Measurements from ENCODE around the gene FRAS1.
A peak's percentile ranks its signal among the peaks of the same experiment; 100 is the strongest.

The FRAS1 gene

DNA sequence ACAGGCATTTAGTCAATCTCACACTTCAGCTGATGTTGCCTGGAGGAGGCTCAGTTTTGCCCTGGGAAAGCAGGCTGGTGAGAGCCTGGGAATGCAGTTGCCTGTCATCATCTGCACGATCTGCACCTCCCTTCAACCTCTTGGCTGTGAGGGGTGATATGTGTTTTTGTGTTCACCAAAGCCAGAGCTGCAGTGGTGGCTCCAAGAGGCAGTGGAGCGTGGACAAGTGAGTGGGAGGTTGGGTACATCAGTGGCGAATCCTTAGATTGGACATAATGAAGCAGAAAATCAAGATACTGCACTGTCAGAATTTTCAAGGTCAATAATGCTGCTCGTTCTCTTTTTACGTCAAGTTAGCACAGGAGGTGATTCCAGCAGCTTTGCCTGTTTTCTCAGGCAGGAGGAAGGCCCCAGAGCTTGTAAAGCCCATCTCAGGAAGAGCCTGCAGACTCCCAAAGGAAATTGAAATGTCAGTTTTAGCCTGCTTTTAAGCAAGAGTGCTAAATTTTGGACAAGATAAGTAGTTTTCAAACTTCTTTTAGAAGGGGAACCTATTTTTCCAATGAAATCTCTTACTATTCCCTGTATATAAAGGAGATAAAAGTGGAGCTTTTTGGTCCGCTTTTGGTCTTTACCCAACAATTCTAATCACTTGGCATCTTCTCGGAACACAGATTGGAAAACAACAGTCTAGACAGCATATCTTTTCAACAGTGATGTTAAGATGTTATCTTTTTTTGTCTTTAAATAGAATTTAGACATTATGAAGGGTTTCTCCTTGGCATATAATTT is 92.8 kb downstream of the FRAS1 start:
- H3K4me1 ChIP-seq (ENCODE audit: insufficient read depth, low read length): no peaks in the 10 kb centered on the region
- H3K9me3 ChIP-seq (ENCODE audit: low read length): no peaks in the 10 kb centered on the region
- H2AFZ ChIP-seq (ENCODE audit: low read depth, low read length): no peak overlapping the region
- H3K36me3 ChIP-seq (ENCODE audit: insufficient read depth, low read length): no peaks in the 10 kb centered on the region
- H3K27me3 ChIP-seq (ENCODE audit: insufficient read depth, low read length): no peaks in the 10 kb centered on the region
- no peak overlapping the region for H3K4me3 ChIP-seq (ENCODE audit: low read length)

DNA sequence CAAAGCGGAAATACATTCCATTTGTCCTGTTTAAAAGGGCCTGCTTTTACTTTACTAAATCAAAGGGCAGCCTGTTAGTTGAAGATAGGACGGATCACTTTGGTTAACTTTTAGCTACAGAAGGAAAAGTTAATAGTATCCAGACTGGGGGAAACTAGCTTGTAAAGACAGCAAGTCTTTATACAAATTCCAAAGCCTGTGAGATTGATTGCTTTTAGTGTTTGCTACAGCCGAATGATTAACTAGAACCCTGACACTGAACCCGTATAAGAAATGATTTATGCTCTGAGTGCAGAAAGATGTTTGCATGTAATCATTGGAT is 93.4 kb downstream of the FRAS1 start:
- Histone ChIP-seq H3K36me3 (ENCODE audit: insufficient read depth, low read length) (no peaks in the 10 kb centered on the region), H2AFZ (ENCODE audit: low read depth, low read length) (no peak overlapping the region), H3K27me3 (ENCODE audit: insufficient read depth, low read length) (no peaks in the 10 kb centered on the region), H3K9me3 (ENCODE audit: low read length) (no peaks in the 10 kb centered on the region), H3K4me3 (ENCODE audit: low read length) (no peak overlapping the region), H3K4me1 (ENCODE audit: insufficient read depth, low read length) (peaks cover 3% of the 10 kb centered on the region)

DNA sequence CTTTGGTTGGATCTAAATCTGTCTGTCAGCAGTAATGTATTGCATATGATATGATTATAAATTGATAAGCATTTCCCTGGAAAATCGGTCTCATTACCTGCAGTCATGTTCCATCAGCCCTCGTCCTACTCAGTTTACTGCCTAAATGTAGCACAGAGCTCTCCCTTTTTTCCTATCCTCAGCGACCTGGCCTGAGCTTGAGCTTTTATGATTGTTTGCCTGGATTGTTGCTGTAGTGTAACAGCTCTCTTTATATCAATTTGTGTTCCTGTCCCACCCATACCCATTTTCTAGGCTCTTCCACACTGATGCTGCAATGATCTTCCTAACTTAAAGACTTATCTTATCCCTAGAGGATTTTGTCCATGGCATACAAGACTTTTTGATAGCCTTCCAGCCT is 95.7 kb downstream of the FRAS1 start:
- Histone ChIP-seq H3K9me3 (ENCODE audit: low read length) (no peaks in the 10 kb centered on the region), H2AFZ (ENCODE audit: low read depth, low read length) (no peak overlapping the region), H3K4me1 (ENCODE audit: insufficient read depth, low read length) (peaks cover 7% of the 10 kb centered on the region), H3K4me3 (ENCODE audit: low read length) (no peak overlapping the region), H3K27me3 (ENCODE audit: insufficient read depth, low read length) (no peaks in the 10 kb centered on the region), H3K36me3 (ENCODE audit: insufficient read depth, low read length) (no peaks in the 10 kb centered on the region)

DNA sequence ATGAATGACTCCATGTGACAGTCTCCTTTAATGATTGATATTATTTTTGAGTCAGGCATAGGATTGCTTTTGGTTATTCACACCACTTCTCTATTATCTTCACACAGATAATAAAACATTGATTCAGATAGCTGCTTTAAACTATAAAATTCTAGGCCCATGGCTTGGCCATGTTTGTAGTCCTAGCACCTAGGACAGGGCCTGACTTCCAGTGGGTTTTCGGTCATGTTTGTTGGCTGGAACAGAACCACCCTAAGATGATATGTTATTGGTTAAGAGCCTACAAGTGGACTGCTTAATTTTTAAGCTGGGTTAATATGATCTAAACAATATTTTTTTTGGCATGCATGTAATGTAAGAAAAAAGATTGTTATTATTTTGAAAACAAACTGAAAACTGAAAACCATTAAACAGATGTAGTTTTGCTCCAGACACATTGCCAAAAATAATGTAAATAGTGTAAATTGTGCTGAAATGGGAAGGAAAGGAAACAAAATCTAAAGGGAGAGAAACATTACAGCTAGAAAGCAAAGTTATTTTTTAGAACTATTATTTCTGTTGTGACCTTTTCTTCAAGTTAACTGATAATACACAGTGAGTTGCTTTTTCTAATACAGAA is 98.0 kb downstream of the FRAS1 start:
- H2AFZ ChIP-seq (ENCODE audit: low read depth, low read length): peak overlapping the region; percentile 43
- H3K4me1 ChIP-seq (ENCODE audit: insufficient read depth, low read length): peaks cover 7% of the 10 kb centered on the region
- no peaks in the 10 kb centered on the region for H3K36me3 ChIP-seq (ENCODE audit: insufficient read depth, low read length)
- no peaks in the 10 kb centered on the region for H3K9me3 ChIP-seq (ENCODE audit: low read length)
- H3K4me3 ChIP-seq (ENCODE audit: low read length): no peak overlapping the region
- no peaks in the 10 kb centered on the region for H3K27me3 ChIP-seq (ENCODE audit: insufficient read depth, low read length)

DNA sequence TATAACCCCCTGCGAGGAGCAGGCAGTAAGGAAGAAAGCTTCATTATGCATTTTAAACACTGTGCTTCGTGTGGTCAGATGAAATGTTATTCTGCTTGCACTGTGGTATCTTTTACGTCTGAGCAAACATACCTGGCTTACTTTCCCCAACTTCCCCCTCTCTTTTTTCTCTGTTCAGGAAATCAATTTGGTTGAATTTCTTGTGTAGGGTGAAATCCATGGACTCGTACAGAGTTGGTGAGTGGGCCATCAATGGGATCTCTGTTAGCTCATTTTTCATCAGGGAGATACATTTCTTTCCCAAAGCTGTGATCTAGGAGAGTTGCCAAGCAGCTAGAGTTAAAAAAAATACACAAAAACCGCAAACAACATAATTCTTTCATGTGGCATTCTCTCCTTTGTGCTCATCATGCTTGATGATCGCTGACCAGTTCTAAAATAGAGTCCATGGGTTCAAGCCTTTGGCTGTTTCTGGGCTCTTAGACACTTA is 98.5 kb downstream of the FRAS1 start:
- Histone ChIP-seq H2AFZ (ENCODE audit: low read depth, low read length) (peak overlapping the region; percentile 43), H3K9me3 (ENCODE audit: low read length) (no peaks in the 10 kb centered on the region), H3K4me3 (ENCODE audit: low read length) (no peak overlapping the region), H3K4me1 (ENCODE audit: insufficient read depth, low read length) (peaks cover 7% of the 10 kb centered on the region), H3K27me3 (ENCODE audit: insufficient read depth, low read length) (no peaks in the 10 kb centered on the region), H3K36me3 (ENCODE audit: insufficient read depth, low read length) (no peaks in the 10 kb centered on the region)

DNA sequence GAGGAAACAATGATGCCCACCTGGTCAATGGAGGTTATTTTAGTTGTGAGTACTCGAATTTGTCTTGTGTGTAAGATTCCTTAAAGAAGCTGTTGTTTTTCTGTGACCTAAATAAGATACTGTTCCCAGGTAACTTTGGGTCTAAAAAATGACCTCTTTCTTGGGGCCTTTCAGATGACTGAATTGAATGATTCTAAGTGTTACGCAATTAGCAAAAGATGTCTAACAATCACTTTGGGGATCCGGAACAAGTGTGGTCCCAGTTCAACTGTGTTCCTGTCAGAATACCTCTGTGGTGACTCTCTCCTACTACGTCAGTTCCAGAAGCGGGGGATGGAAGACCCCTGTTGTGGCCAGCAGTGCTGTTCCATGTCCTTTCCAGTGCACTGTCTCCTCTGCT is 99.4 kb downstream of the FRAS1 start:
- Histone ChIP-seq H3K27me3 (ENCODE audit: insufficient read depth, low read length) (no peaks in the 10 kb centered on the region), H3K36me3 (ENCODE audit: insufficient read depth, low read length) (no peaks in the 10 kb centered on the region), H3K4me1 (ENCODE audit: insufficient read depth, low read length) (peaks cover 7% of the 10 kb centered on the region), H2AFZ (ENCODE audit: low read depth, low read length) (no peak overlapping the region), H3K9me3 (ENCODE audit: low read length) (no peaks in the 10 kb centered on the region), H3K4me3 (ENCODE audit: low read length) (no peak overlapping the region)

DNA sequence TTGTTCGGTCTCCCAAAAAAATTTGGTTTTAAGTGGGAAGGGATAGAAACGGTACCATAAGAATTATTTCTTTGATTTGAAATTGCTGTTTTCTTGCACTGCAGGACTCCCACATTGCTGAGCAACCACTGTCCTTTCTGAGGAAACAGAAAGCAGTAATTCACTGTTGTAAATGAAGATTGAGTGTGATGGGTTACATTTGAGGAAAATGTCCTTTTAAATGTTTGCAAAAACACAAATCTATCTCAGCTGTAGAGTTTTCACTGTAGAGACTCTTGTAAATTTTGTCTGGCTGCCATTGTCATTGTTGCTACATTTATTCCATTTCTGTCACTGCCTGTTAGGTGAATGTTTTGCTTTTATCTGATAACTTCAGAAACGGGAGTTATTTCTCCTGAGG is 105.2 kb downstream of the FRAS1 start:
- H3K4me1 ChIP-seq (ENCODE audit: insufficient read depth, low read length): peaks cover 5% of the 10 kb centered on the region
- no peak overlapping the region for H2AFZ ChIP-seq (ENCODE audit: low read depth, low read length)
- H3K4me3 ChIP-seq (ENCODE audit: low read length): no peak overlapping the region
- H3K36me3 ChIP-seq (ENCODE audit: insufficient read depth, low read length): no peaks in the 10 kb centered on the region
- H3K9me3 ChIP-seq (ENCODE audit: low read length): no peaks in the 10 kb centered on the region
- no peaks in the 10 kb centered on the region for H3K27me3 ChIP-seq (ENCODE audit: insufficient read depth, low read length)

DNA sequence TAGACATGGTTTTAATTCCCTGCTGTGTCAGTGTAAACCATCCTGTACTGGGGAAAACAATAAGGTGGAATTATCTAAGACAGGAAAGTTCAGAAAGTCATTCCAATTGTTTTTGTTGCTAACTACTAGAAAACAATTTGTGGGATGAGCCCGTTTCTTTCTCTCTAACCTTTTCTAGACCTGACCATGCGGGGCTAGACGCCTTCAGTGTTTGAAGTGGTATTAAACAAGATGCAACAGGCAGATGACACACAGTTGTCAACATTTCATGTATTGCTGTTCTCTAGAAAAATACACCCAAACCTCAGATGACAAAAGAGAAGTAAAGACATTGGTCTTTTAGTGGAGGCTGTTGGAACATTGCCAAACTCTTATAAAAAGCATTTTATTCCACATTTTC is 105.7 kb downstream of the FRAS1 start:
- Histone ChIP-seq H3K4me3 (ENCODE audit: low read length) (no peak overlapping the region), H3K4me1 (ENCODE audit: insufficient read depth, low read length) (peaks cover 5% of the 10 kb centered on the region), H3K27me3 (ENCODE audit: insufficient read depth, low read length) (no peaks in the 10 kb centered on the region), H3K36me3 (ENCODE audit: insufficient read depth, low read length) (no peaks in the 10 kb centered on the region), H2AFZ (ENCODE audit: low read depth, low read length) (no peak overlapping the region), H3K9me3 (ENCODE audit: low read length) (no peaks in the 10 kb centered on the region)

DNA sequence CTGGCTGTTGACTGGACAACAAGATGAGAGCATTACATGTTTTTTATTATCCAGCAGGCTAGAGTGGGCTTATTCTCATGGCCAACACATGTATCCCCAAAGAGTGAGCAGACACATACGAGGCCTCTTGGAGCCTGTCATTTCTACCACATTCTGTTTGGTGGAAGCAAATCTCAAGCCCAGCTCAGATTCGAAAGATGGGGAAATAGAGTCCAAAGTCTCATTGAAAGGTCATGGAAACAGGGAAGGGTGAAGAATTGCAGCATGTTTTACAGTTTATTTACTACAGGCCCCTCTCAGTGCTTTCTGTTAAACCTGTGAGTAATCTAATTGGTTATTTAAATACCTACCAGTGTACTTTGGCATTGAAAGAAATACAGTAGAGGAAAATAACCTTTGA is 108.6 kb downstream of the FRAS1 start:
- peaks cover 5% of the 10 kb centered on the region for H3K4me1 ChIP-seq (ENCODE audit: insufficient read depth, low read length)
- no peaks in the 10 kb centered on the region for H3K36me3 ChIP-seq (ENCODE audit: insufficient read depth, low read length)
- H3K4me3 ChIP-seq (ENCODE audit: low read length): no peak overlapping the region
- H3K27me3 ChIP-seq (ENCODE audit: insufficient read depth, low read length): no peaks in the 10 kb centered on the region
- no peaks in the 10 kb centered on the region for H3K9me3 ChIP-seq (ENCODE audit: low read length)
- H2AFZ ChIP-seq (ENCODE audit: low read depth, low read length): no peak overlapping the region

DNA sequence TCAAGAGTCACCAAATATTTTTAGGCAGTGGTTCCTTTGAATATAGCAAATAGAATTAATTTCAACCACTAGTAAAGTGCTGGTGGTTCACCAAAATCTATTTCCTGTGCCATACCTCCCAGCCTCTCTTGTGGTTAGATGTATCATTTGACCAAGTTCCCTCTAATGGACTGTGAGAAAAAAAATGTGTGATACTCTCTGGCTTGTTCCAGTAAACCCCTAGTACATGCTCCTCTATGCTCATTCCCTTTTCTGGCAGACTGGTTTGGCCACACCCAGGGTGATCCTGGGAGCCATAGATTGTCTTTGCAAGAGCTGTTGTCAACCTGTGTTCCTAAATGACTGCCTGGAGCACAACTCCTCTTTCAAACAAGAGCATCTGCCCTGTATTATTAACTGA is 109.5 kb downstream of the FRAS1 start:
- peaks cover 5% of the 10 kb centered on the region for H3K4me1 ChIP-seq (ENCODE audit: insufficient read depth, low read length)
- H2AFZ ChIP-seq (ENCODE audit: low read depth, low read length): no peak overlapping the region

DNA sequence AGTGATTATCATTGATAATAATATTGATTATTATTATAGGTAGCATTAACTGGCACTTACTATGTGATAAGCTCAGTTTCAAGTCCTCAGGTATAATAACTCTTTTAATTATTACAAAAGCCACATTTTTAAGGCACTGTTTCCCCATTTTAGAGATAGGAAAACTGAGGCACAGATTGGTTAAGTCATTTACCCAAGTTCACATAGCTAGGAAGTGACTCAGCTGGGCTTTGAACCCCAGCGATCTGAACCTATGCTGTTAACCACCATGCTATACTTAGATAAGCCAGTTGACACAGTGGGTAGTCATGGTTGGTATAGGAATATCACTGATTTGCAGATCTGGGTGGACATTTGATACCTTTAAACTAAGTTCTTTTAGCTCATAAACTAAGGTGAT is 110.4 kb downstream of the FRAS1 start:
- Histone ChIP-seq H3K9me3 (ENCODE audit: low read length) (no peaks in the 10 kb centered on the region), H3K27me3 (ENCODE audit: insufficient read depth, low read length) (no peaks in the 10 kb centered on the region), H2AFZ (ENCODE audit: low read depth, low read length) (no peak overlapping the region), H3K4me1 (ENCODE audit: insufficient read depth, low read length) (peaks cover 1% of the 10 kb centered on the region), H3K36me3 (ENCODE audit: insufficient read depth, low read length) (no peaks in the 10 kb centered on the region), H3K4me3 (ENCODE audit: low read length) (no peak overlapping the region)

More for the DNA sequence above, 109.5 kb downstream of the FRAS1 start:
- Histone ChIP-seq H3K9me3 (ENCODE audit: low read length) (no peaks in the 10 kb centered on the region), H3K36me3 (ENCODE audit: insufficient read depth, low read length) (no peaks in the 10 kb centered on the region), H3K27me3 (ENCODE audit: insufficient read depth, low read length) (no peaks in the 10 kb centered on the region), H3K4me3 (ENCODE audit: low read length) (no peak overlapping the region)

DNA sequence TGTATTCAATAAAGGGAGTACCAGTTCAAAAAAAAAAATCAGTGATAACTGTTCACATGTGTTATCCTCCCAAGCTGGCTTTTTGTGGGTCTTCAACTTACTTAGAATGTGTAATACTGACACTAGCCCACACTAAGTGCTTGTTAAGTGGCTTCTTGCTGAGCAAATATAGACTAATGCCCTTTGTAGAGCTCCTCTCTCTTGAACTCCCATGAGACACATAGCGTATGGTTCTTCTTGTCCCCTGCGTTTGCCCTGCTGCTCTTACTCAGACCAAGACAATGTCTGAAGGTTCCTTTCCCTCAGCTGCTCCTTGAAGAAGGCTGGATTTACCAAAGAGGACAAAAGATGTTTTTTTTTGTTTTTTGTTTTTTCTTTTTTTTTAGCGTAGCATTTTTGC is 110.9 kb downstream of the FRAS1 start:
- H3K27me3 ChIP-seq (ENCODE audit: insufficient read depth, low read length): no peaks in the 10 kb centered on the region
- no peaks in the 10 kb centered on the region for H3K9me3 ChIP-seq (ENCODE audit: low read length)
- no peak overlapping the region for H2AFZ ChIP-seq (ENCODE audit: low read depth, low read length)
- no peaks in the 10 kb centered on the region for H3K36me3 ChIP-seq (ENCODE audit: insufficient read depth, low read length)
- no peak overlapping the region for H3K4me3 ChIP-seq (ENCODE audit: low read length)
- H3K4me1 ChIP-seq (ENCODE audit: insufficient read depth, low read length): no peaks in the 10 kb centered on the region

DNA sequence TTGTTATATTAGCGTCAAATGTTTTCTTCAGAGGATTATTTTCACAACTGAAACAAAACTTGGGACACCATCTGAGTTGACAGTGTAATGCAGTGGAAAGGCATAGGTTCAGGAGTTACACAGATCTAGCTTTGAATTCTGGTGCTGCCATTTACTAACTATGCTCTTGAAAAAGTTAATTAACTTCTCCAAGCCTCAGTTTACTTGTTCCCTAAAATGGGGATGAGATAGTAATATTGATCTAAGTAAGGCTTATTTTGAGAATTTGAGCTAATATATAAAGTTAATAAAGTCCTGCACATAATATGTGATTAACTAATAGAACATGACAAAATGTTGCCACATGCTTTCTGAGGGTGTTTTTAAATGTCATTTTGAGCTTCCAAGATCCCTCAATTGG is 112.6 kb downstream of the FRAS1 start:
- H3K36me3 ChIP-seq (ENCODE audit: insufficient read depth, low read length): no peaks in the 10 kb centered on the region
- H3K4me3 ChIP-seq (ENCODE audit: low read length): no peak overlapping the region
- H3K9me3 ChIP-seq (ENCODE audit: low read length): no peaks in the 10 kb centered on the region
- no peak overlapping the region for H2AFZ ChIP-seq (ENCODE audit: low read depth, low read length)
- no peaks in the 10 kb centered on the region for H3K27me3 ChIP-seq (ENCODE audit: insufficient read depth, low read length)
- no peaks in the 10 kb centered on the region for H3K4me1 ChIP-seq (ENCODE audit: insufficient read depth, low read length)

DNA sequence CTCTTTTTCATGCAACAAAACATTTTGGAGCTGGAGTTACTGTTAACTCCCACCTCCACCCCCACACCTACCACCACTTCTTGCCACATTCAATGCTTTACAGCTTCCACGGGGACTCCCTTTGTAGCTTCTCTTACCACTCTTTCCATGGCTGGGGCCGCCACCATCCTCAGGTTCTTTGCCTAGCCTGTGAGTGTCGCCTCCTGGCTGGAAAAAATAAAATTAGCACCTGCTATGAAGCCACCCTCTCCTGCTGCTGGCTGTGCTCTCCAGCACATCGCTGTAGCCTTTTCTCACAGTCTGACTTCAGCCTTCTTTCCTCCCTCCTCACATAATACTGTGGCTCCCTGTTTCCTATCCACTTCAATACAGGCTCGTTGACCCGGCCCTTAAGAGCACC is 114.4 kb downstream of the FRAS1 start:
- Histone ChIP-seq H3K27me3 (ENCODE audit: insufficient read depth, low read length) (no peaks in the 10 kb centered on the region), H3K9me3 (ENCODE audit: low read length) (no peaks in the 10 kb centered on the region), H3K4me1 (ENCODE audit: insufficient read depth, low read length) (no peaks in the 10 kb centered on the region), H2AFZ (ENCODE audit: low read depth, low read length) (no peak overlapping the region), H3K36me3 (ENCODE audit: insufficient read depth, low read length) (no peaks in the 10 kb centered on the region), H3K4me3 (ENCODE audit: low read length) (no peak overlapping the region)

Data from neuron (in vitro differentiated cells).